Stomach (tissue), 4 donors: ENCODE measurements around the gene CYP24A1.

Experiments used
- CTCF ChIP-seq, 7 experiments: fragments of 450-650 bp in 4 of 7; fragments of 200-600 bp in 3 of 7; sonication (generic) in 3 of 7; IDR thresholded peaks; one replicate each; pipeline ENCODE4 v1.5.1; 2016 to 2019; ENCODE audit warnings: antibody characterized with exemption in 7 of 7, control low read depth in 2 of 7, mild to moderate bottlenecking in 1 of 7
- POLR2A ChIP-seq, 4 donors: fragments of 450-650 bp; IDR thresholded peaks; one replicate each; pipeline ENCODE4 v1.6.1; 2016; ENCODE audit warnings: antibody characterized with exemption in 4 of 4, control low read depth in 2 of 4, mild to moderate bottlenecking in 1 of 4, moderate library complexity in 1 of 4

- no peak for TF ChIP-seq POLR2A (IDR thresholded peaks at IDR 0.05)
- no peak for TF ChIP-seq CTCF (IDR thresholded peaks at IDR 0.05)
Measured at GRCh38 chr20:54217762-54218161, 44.0 kb upstream of the CYP24A1 start.
